Neuronal stem cell (in vitro differentiated cells): Measurements from ENCODE around the gene PATJ.
"Not testable (repeated sequence)": the region's sequence is repeated elsewhere in the genome, so short reads cannot be mapped to it uniquely, and the experiment has no call there.

Source experiments
- DNase-seq: peaks from one replicate; pipeline ENCODE4 v3.0.0-alpha.2; 2013; ENCODE audit warnings: low spot score
- H2AFZ ChIP-seq: one replicate; pipeline ENCODE4 v1.6.1; 2013; ENCODE audit warnings: mild to moderate bottlenecking, low read length, inconsistent platforms
- H2AK5ac ChIP-seq: 2 replicates; pipeline ENCODE4 v1.6.1; 2013; ENCODE audit warnings: low read depth, mild to moderate bottlenecking, inconsistent platforms, low read length, moderate library complexity, mixed read lengths
- H2BK120ac ChIP-seq: 2 replicates; pipeline ENCODE4 v1.6.1; 2013; ENCODE audit warnings: low read depth, mild to moderate bottlenecking, inconsistent platforms, low read length, moderate library complexity, mixed read lengths
- H2BK12ac ChIP-seq: one replicate; pipeline ENCODE4 v1.6.1; 2013; ENCODE audit warnings: low read length, inconsistent platforms
- H2BK15ac ChIP-seq: 2 replicates; pipeline ENCODE4 v1.6.1; 2013; ENCODE audit warnings: mild to moderate bottlenecking, low read length, inconsistent platforms, mixed read lengths
- H2BK5ac ChIP-seq: one replicate; pipeline ENCODE4 v1.6.1; 2013; ENCODE audit warnings: inconsistent platforms, mild to moderate bottlenecking, low read length, moderate library complexity
- H3K14ac ChIP-seq: one replicate; pipeline ENCODE4 v1.6.1; 2013; ENCODE audit warnings: low read length, inconsistent platforms
- H3K18ac ChIP-seq: 2 replicates; pipeline ENCODE4 v1.6.1; 2013; ENCODE audit warnings: low read length, inconsistent platforms
- H3K23ac ChIP-seq: 2 replicates; pipeline ENCODE4 v1.6.1; 2013; ENCODE audit warnings: low read depth, mild to moderate bottlenecking, mixed read lengths, low read length, inconsistent platforms; ENCODE audit not compliant: poor library complexity
- H3K27ac ChIP-seq: replicated peaks from 3 replicates; pipeline ENCODE4 v1.5.1; 2013; ENCODE audit warnings: low read length, inconsistent platforms
- H3K27me3 ChIP-seq, 3 experiments: 2 replicates each; pipeline ENCODE4 v1.6.1; 2013; ENCODE audit warnings: low read length in 3 of 3, mild to moderate bottlenecking in 2 of 3, inconsistent platforms in 1 of 3, low read depth in 1 of 3, mixed read lengths in 1 of 3, moderate library complexity in 1 of 3; ENCODE audit not compliant: control insufficient read depth in 3 of 3, insufficient read depth in 3 of 3
- H3K36me3 ChIP-seq, 2 donors: replicated peaks in 1 of 2; 2 replicates each; pipeline ENCODE4 v1.6.1; 2013; ENCODE audit warnings: low read length in 2 of 2; ENCODE audit not compliant: control insufficient read depth in 2 of 2, insufficient read depth in 2 of 2
- H3K4ac ChIP-seq: 2 replicates; pipeline ENCODE4 v1.6.1; 2013; ENCODE audit warnings: inconsistent platforms, mild to moderate bottlenecking, low read length, moderate library complexity
- H3K4me1 ChIP-seq, 2 donors: 1 replicate in 1 of 2; 2 replicates in 1 of 2; pipeline ENCODE4 v1.6.1; 2013; ENCODE audit warnings: low read length in 2 of 2, low read depth in 1 of 2; ENCODE audit not compliant: control insufficient read depth in 2 of 2, insufficient read depth in 1 of 2
- H3K4me2 ChIP-seq: one replicate; pipeline ENCODE4 v1.6.1; 2013; ENCODE audit warnings: mild to moderate bottlenecking, low read length, inconsistent platforms; ENCODE audit not compliant: insufficient read depth, poor library complexity, severe bottlenecking
- H3K4me3 ChIP-seq, 2 donors: 2 replicates each; pipeline ENCODE4 v1.5.1; 2013; ENCODE audit warnings: low read length in 2 of 2, mild to moderate bottlenecking in 2 of 2, inconsistent platforms in 1 of 2, moderate library complexity in 1 of 2
- H3K79me1 ChIP-seq: one replicate; pipeline ENCODE4 v1.6.1; 2013; ENCODE audit warnings: low read depth, mild to moderate bottlenecking, inconsistent platforms, low read length, moderate library complexity
- H3K9ac ChIP-seq: one replicate; pipeline ENCODE4 v1.6.1; 2013; ENCODE audit warnings: mild to moderate bottlenecking, low read depth, low read length, inconsistent platforms; ENCODE audit not compliant: poor library complexity
- H3K9me3 ChIP-seq, 2 donors: replicated peaks in 1 of 2; 2 replicates each; pipeline versions ENCODE3 to v1.6.1; 2013; ENCODE audit warnings: low read length in 2 of 2, mild to moderate bottlenecking in 2 of 2, inconsistent platforms in 1 of 2, low read depth in 1 of 2, mixed read lengths in 1 of 2, moderate library complexity in 1 of 2; ENCODE audit not compliant: control insufficient read depth in 2 of 2, insufficient read depth in 1 of 2
- H4K8ac ChIP-seq: one replicate; pipeline ENCODE4 v1.6.1; 2013; ENCODE audit warnings: low read depth, mild to moderate bottlenecking, inconsistent platforms, low read length, moderate library complexity
- H4K91ac ChIP-seq: one replicate; pipeline ENCODE4 v1.6.1; 2013; ENCODE audit warnings: low read length, low read depth, mild to moderate bottlenecking, inconsistent platforms; ENCODE audit not compliant: poor library complexity
- WGBS, 2 donors: extraction: QIAGEN DNeasy Blood & Tissue Kit; methylation state at CpG; one replicate each; pipeline ENCODE4 v1.1.7; 2013; ENCODE audit warnings: missing lambda C conversion rate in 2 of 2, mixed read lengths in 1 of 2; ENCODE audit not compliant: insufficient read length in 2 of 2, insufficient replicate concordance in 1 of 2; ENCODE audit errors: extremely low coverage in 2 of 2; 5-methylcytosine and 5-hydroxymethylcytosine counted together

PATJ gene

GRCh38 chr1:61709908-61710289 lies 32.4 kb upstream of the PATJ start:
- no peak overlapping the region for H4K91ac ChIP-seq
- no peak overlapping the region for H3K4me2 ChIP-seq
- no peak overlapping the region for H2AK5ac ChIP-seq
- WGBS, 2 donors: no CpG with 5 or more reads among the region's 2 CpGs
- no peak overlapping the region for H3K4me3 ChIP-seq
- no peak overlapping the region for H2BK12ac ChIP-seq
- H2AFZ ChIP-seq: no peak overlapping the region
- no peak overlapping the region for H2BK5ac ChIP-seq
- H2BK15ac ChIP-seq: no peak overlapping the region
- H3K4me1 ChIP-seq: no peaks in the 10 kb centered on the region
- no peaks in the 10 kb centered on the region for H3K27me3 ChIP-seq
- H3K14ac ChIP-seq: no peak overlapping the region
- H2BK120ac ChIP-seq: no peak overlapping the region
- no peak overlapping the region for H3K9ac ChIP-seq
- DNase-seq: no peak
- H3K4ac ChIP-seq: no peak overlapping the region
- no peak overlapping the region for H3K27ac ChIP-seq
- H3K18ac ChIP-seq: no peak overlapping the region
- no peaks in the 10 kb centered on the region for H3K9me3 ChIP-seq
- H3K36me3 ChIP-seq: peaks cover 2 to 54% of the 10 kb centered on the region in 2 donors
- H4K8ac ChIP-seq: no peak overlapping the region
- H3K23ac ChIP-seq: no peak overlapping the region
- peaks cover 2% of the 10 kb centered on the region for H3K79me1 ChIP-seq

- not testable (repeated sequence) for H3K9me3 ChIP-seq, H3K27me3 ChIP-seq, H4K91ac ChIP-seq, H2AK5ac ChIP-seq, H3K4me1 ChIP-seq, H3K23ac ChIP-seq, DNase-seq, H2BK120ac ChIP-seq, H2BK15ac ChIP-seq, H3K9ac ChIP-seq, H3K79me1 ChIP-seq, H3K4me3 ChIP-seq, H3K4ac ChIP-seq, H4K8ac ChIP-seq, H3K27ac ChIP-seq, H3K14ac ChIP-seq, H2AFZ ChIP-seq, H3K4me2 ChIP-seq, H3K18ac ChIP-seq, H2BK5ac ChIP-seq, H2BK12ac ChIP-seq
- H3K36me3 ChIP-seq: peaks cover 2 to 44% of the 10 kb centered on the region in 2 donors
- no CpG with 5 or more reads among the region's 4 CpGs for WGBS, 2 donors
Measured at GRCh38 chr1:61711257-61711656, 31.0 kb upstream of the PATJ start.

GRCh38 chr1:61711969-61712368 lies 30.3 kb upstream of the PATJ start:
- Histone ChIP-seq H2AK5ac (no peak overlapping the region), H4K91ac (no peak overlapping the region), H3K27ac (no peak overlapping the region), H3K23ac (no peak overlapping the region), H2BK120ac (no peak overlapping the region), H3K9me3 (no peaks in the 10 kb centered on the region), H3K4me2 (no peak overlapping the region), H2BK15ac (no peak overlapping the region), H2AFZ (no peak overlapping the region), H3K18ac (no peak overlapping the region), H2BK12ac (no peak overlapping the region), H3K27me3 (no peaks in the 10 kb centered on the region), H3K14ac (no peak overlapping the region), H3K4ac (no peak overlapping the region), H2BK5ac (no peak overlapping the region), H3K79me1 (peaks cover 2% of the 10 kb centered on the region), H3K36me3 (peaks cover 2 to 44% of the 10 kb centered on the region in 2 donors), H4K8ac (no peak overlapping the region), H3K9ac (no peak overlapping the region), H3K4me1 (no peaks in the 10 kb centered on the region), H3K4me3 (no peak overlapping the region)
- DNase-seq: no peak

GRCh38 chr1:61718996-61719663 lies 23.1 kb upstream of the PATJ start:
- H3K9me3 ChIP-seq, H3K79me1 ChIP-seq, H3K4me2 ChIP-seq, H2AFZ ChIP-seq, H3K9ac ChIP-seq, H3K4ac ChIP-seq, H2BK12ac ChIP-seq, H2BK120ac ChIP-seq, H3K27ac ChIP-seq, H3K23ac ChIP-seq, H3K4me1 ChIP-seq, H2BK5ac ChIP-seq, H2BK15ac ChIP-seq, H4K8ac ChIP-seq, H2AK5ac ChIP-seq, H3K14ac ChIP-seq, DNase-seq, H3K4me3 ChIP-seq, H4K91ac ChIP-seq, H3K27me3 ChIP-seq, H3K18ac ChIP-seq: not testable (repeated sequence)
- H3K36me3 ChIP-seq: peaks cover 0 to 35% of the 10 kb centered on the region in 2 donors
- WGBS, 2 donors: no CpG with 5 or more reads among the region's 8 CpGs
